Small intestine (tissue), 7 donors: ENCODE data around the gene UNC119B. TPM values are rescaled to one million over a fixed set of nuclear protein-coding genes. Genes with fewer than 3 reads are reported as not detected.

Source experiments
- DNase-seq, 2 donors: peaks; one replicate each; pipeline versions ENCODE4 v3.0.0 to v3.0.0-alpha.2; 2013
- FAIRE-seq: peaks from 2 replicates; lab custom pipeline; 2012; peaks lifted over from hg19 to GRCh38; lab: Jason Lieb, UNC
- H3K27ac ChIP-seq, 3 donors: one replicate each; pipeline ENCODE4 v1.5.1; 2013; ENCODE audit warnings: low read length in 2 of 3, mild to moderate bottlenecking in 2 of 3, control low read depth in 1 of 3, inconsistent platforms in 1 of 3, low read depth in 1 of 3, moderate library complexity in 1 of 3
- H3K27me3 ChIP-seq, 3 donors: one replicate each; pipeline ENCODE4 v1.6.1; 2013; ENCODE audit warnings: low read length in 3 of 3, inconsistent platforms in 1 of 3; ENCODE audit not compliant: control insufficient read depth in 3 of 3, insufficient read depth in 3 of 3
- H3K36me3 ChIP-seq, 3 donors: one replicate each; pipeline ENCODE4 v1.6.1; 2013; ENCODE audit warnings: low read length in 3 of 3, inconsistent platforms in 1 of 3, low read depth in 1 of 3, mild to moderate bottlenecking in 1 of 3, moderate library complexity in 1 of 3; ENCODE audit not compliant: control insufficient read depth in 3 of 3, insufficient read depth in 2 of 3
- H3K4me1 ChIP-seq, 3 donors: one replicate each; pipeline ENCODE4 v1.6.1; 2013; ENCODE audit warnings: low read length in 2 of 3, inconsistent platforms in 1 of 3, low read depth in 1 of 3, mild to moderate bottlenecking in 1 of 3, moderate library complexity in 1 of 3; ENCODE audit not compliant: control insufficient read depth in 3 of 3, insufficient read depth in 2 of 3
- H3K4me3 ChIP-seq, 3 donors: one replicate each; pipeline ENCODE4 v1.5.1; 2013; ENCODE audit warnings: low read length in 3 of 3, control low read depth in 1 of 3, inconsistent platforms in 1 of 3, low read depth in 1 of 3, mild to moderate bottlenecking in 1 of 3, moderate library complexity in 1 of 3
- H3K9me3 ChIP-seq, 2 donors: one replicate each; pipeline ENCODE4 v1.6.1; 2013; ENCODE audit warnings: low read depth in 1 of 2, low read length in 1 of 2; ENCODE audit not compliant: control insufficient read depth in 2 of 2, insufficient read depth in 1 of 2
- WGBS, 3 donors: extraction: QIAGEN DNeasy Blood & Tissue Kit; methylation state at CpG; one replicate each; pipeline ENCODE4 v1.1.7; 2013; 5-methylcytosine and 5-hydroxymethylcytosine counted together
- polyA plus RNA-seq, 4 donors: library from polyadenylated mRNA; stranded (reverse) in 3 of 4; unstranded in 1 of 4; fragments of 200-250 nt in 3 of 4; fragments of 120-200 nt in 1 of 4; gene quantifications; one replicate each; pipeline versions ENCODE4 v1.2.1 to v1.2.3, GENCODE V29; 2013
- donor health status: healthy with polysubstance abuse.
- donor health status: control.
- donor health status: control.
- donor health status: Bipolar disorder and iron deficiency.
- donor health status: healthy.

The UNC119B gene
- polyA plus RNA-seq, 4 donors = 6.9 to 21.3 (median 13.9) TPM

DNA sequence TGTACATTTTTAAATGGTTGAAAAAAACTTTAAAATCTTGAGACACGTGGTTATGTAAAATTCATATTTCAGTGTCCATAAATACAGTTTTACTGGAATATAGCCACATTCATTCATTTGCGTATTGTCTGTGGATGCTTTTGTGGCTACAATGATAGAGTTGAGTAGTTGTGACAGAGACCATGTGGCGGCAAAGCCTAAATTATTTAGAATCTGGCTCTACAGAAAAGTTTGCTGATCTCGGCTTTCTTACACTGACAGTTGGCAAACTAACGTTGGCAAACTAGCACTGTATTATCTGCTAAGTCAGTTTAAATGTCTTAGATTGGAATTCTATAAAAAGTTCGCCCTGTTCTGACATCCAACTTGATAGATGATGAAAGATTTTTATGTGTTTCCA lies 2.4 kb downstream of the UNC119B start:
- Histone ChIP-seq H3K27ac (no peak overlapping the region), H3K36me3 (peaks cover 0 to 42% (median 6%) of the 10 kb centered on the region in 3 donors), H3K9me3 (no peaks in the 10 kb centered on the region), H3K4me3 (no peak overlapping the region), H3K4me1 (peaks cover 3 to 21% (median 3%) of the 10 kb centered on the region in 3 donors), H3K27me3 (no peaks in the 10 kb centered on the region)
- no peak for FAIRE-seq
- no peak for DNase-seq
- WGBS, 3 donors = 77 to 83% (median 82%) methylated on average over 6 of the region's 6 CpGs

DNA sequence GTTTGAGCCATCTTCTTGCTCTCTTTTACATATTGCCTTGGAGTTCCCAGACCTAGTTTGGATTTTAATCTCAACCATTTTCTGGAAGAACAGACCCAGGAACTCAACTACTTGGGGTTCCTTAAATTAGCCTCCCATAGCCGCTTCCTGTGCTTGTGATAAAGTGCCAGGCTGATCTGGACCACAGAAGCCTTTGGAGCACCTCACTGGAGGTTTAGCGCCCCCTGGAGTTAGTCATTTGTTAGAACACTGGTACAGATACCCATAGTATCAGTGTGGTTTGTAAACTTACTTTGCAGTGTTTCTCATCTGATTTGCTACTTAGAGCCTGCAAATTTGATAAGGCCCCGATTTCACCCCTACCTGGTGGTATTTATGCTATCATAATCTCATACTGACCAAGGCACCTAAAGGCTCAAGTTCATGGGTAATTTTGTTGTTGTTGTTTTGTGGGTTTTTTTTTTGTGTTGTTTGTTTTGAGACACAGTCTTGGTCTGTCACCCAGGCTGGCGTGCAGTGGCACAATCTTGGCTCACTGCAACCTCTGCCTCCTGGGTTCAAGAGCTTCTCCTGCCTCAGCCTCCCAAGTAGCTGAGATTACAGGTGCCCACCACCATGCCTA lies 3.7 kb downstream of the UNC119B start:
- no peak overlapping the region for H3K27ac ChIP-seq
- peaks cover 3 to 28% (median 6%) of the 10 kb centered on the region in 3 donors for H3K4me1 ChIP-seq

DNA sequence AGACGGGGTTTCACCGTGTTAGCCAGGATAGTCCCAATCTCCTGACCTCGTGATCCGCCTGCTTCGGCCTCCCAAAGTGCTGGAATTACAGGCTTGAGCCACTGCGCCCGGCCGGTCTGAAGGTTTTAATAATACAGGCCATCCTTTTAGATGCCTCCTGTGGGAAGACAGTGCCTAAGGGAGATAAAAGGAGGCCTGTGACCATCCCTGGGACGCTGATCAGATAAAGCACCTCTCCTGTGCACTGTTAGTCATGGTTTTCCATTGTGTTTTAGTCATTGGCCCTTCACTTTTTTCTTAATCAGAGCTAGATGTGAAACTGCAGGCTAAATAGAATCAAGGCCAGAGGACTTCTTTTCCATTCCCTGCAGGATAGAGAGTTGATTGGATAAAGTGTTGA lies 7.8 kb downstream of the UNC119B start:
- H3K27me3 ChIP-seq = no peaks in the 10 kb centered on the region
- peak overlapping the region in 2 of 3 donors; percentile 79 to 84 for H3K27ac ChIP-seq
- H3K9me3 ChIP-seq = no peaks in the 10 kb centered on the region
- H3K4me1 ChIP-seq = peaks cover 8 to 36% (median 8%) of the 10 kb centered on the region in 3 donors
- WGBS, 3 donors = 59 to 89% (median 78%) methylated on average over 9 of the region's 9 CpGs
- no peak for DNase-seq
- no peak overlapping the region for H3K4me3 ChIP-seq
- peaks cover 6 to 78% (median 16%) of the 10 kb centered on the region in 3 donors for H3K36me3 ChIP-seq
- FAIRE-seq = no peak

More for the DNA sequence above, 3.7 kb downstream of the UNC119B start:
- DNase-seq (peak; percentile 85 to 86), FAIRE-seq (no peak)
- no peak overlapping the region for H3K4me3 ChIP-seq
- peaks cover 0 to 42% (median 10%) of the 10 kb centered on the region in 3 donors for H3K36me3 ChIP-seq
- H3K27me3 ChIP-seq = no peaks in the 10 kb centered on the region
- H3K9me3 ChIP-seq = no peaks in the 10 kb centered on the region
- 15 to 19% (median 16%) methylated on average over 4 of the region's 4 CpGs for WGBS, 3 donors

DNA sequence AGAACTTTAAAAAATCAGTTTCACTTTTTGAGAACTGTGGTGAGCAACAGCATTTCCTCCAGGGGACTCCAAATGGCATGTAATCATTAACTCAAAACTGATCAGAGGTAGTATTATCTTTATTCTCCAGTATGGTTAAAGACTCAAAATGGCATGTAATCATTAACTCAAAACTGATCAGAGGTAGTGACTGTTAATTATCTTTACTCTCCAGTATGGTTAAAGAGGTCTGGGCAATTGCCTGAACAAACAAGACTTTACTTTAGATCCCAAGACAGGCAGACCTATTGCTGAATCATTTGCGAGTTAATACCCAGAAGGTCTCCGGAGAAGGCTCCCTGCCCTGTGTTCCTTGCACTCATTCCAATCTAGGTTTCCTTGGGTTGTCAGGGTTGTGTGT lies 8.8 kb downstream of the UNC119B start:
- Histone ChIP-seq H3K27ac (peak overlapping the region; percentile 52 to 84 (median 79)), H3K4me3 (no peak overlapping the region), H3K4me1 (peaks cover 8 to 36% (median 8%) of the 10 kb centered on the region in 3 donors), H3K27me3 (no peaks in the 10 kb centered on the region), H3K36me3 (peaks cover 6 to 79% (median 19%) of the 10 kb centered on the region in 3 donors), H3K9me3 (no peaks in the 10 kb centered on the region)
- 12 to 68% (median 49%) methylated on average over 2 of the region's 2 CpGs for WGBS, 3 donors
- DNase-seq (peak; percentile 76 to 93), FAIRE-seq (peak; percentile 59)

GRCh38 chr12:120719496-120720233 lies 9.4 kb downstream of the UNC119B start:
- 20 to 59% (median 42%) methylated on average over 11 of the region's 11 CpGs for WGBS, 3 donors
- no peaks in the 10 kb centered on the region for H3K27me3 ChIP-seq
- H3K9me3 ChIP-seq = no peaks in the 10 kb centered on the region
- H3K4me3 ChIP-seq = no peak overlapping the region
- H3K4me1 ChIP-seq = peaks cover 8 to 36% (median 8%) of the 10 kb centered on the region in 3 donors
- DNase-seq (peak; percentile 16 to 38), FAIRE-seq (no peak)
- H3K27ac ChIP-seq = peak overlapping the region; percentile 52 to 84 (median 77)
- peaks cover 6 to 75% (median 19%) of the 10 kb centered on the region in 3 donors for H3K36me3 ChIP-seq

DNA sequence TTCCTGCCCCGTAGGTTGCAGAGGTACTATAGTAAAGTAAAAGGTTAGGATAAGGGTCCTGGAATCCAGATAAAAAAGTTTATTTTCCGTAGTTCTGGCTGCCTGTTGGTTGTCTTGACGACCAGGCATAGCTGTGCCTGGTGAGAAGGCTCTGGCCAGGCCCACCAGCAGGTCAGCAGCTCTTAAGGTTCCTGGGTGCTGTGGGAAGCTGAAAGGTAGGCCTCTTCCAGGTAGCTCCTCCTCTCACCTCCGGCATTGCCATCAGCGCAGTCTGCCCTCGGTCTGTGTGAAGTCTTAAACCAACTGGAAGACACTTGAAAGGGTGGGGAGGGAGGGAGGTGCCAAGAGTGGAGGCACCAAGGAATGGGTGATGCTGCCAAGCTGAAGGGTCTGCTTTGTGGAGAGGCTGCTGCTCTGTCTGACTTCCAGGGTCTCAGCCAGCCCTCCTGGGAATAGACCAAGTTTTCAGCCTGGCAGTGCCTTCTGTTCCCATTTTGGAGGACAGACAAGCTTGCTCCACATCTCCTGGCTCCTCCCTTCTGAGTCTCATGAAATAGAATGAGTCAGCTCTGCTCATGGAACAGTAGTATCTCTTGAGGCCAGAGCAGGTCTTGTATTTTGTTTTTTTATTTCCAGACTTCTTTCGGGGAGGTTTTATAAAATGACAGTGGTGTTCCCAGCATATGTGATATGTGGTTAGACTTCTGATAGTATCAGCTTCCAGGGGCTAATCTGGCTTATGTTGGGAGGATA lies 10.2 kb downstream of the UNC119B start:
- FAIRE-seq = no peak
- H3K4me1 ChIP-seq = peaks cover 8 to 42% (median 8%) of the 10 kb centered on the region in 3 donors
- H3K9me3 ChIP-seq = no peaks in the 10 kb centered on the region

DNA sequence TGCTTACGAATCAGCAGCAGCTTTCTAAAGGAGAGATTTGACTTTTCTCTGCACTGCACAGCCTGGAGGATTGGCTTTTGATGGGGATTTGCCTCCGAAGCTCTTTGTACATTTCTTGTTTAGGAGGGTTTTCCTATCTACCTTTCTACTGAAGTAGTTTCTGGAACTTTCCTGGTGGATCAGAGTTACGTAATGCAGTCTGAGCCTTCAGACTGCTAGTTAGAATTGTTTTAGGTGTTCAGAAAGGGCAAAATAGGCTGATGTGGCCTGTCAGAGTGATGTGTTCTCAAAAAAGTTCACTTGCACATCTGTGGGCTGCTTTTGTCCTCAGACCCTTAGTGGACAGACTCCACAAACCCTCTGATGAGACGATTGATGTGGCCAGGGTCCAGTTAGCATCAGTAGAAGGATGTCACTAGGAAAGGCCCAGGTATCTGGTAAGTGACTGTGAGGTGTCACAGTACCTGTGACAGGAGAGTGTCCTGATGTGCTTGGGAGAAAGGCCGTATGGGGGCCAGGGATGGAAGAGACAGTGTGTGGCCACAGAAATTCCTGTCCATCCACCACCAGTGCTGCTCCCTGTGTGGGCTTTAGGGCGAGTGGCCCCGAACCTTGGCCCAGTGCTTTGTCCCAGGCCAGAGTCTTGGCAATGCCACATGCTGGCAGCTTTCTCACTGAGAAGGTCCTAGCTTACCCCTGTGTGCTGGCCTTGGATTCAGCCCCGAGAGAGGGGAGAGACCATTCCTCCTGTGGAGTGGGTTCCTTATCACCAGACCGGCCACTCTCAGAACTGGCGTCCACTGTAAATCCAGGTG lies 10.9 kb downstream of the UNC119B start:
- FAIRE-seq (no peak), DNase-seq (no peak)
- Histone ChIP-seq H3K36me3 (peaks cover 6 to 66% (median 19%) of the 10 kb centered on the region in 3 donors), H3K27me3 (no peaks in the 10 kb centered on the region), H3K4me1 (peaks cover 8 to 42% (median 9%) of the 10 kb centered on the region in 3 donors), H3K27ac (no peak overlapping the region), H3K9me3 (no peaks in the 10 kb centered on the region), H3K4me3 (no peak overlapping the region)
- WGBS, 3 donors = 91 to 93% (median 92%) methylated on average over 10 of the region's 10 CpGs

More for the DNA sequence above, 10.2 kb downstream of the UNC119B start:
- Histone ChIP-seq H3K27me3 (no peaks in the 10 kb centered on the region), H3K4me3 (no peak overlapping the region), H3K27ac (peak overlapping the region; percentile 33 to 84 (median 71)), H3K36me3 (peaks cover 6 to 70% (median 19%) of the 10 kb centered on the region in 3 donors)
- peak; percentile 29 to 53 for DNase-seq
- 32 to 58% (median 53%) methylated on average over 7 of the region's 7 CpGs for WGBS, 3 donors
